WI38 (cell line): Measurements from ENCODE around the gene NLN.

Experiments used
- H3K4me3 ChIP-seq: 2 replicates; pipeline ENCODE4 v1.5.1; 2011; ENCODE audit warnings: low read depth, mild to moderate bottlenecking, control low read depth, low read length
- CTCF ChIP-seq: IDR thresholded peaks from 2 replicates; pipeline ENCODE4 v1.5.1; 2012; ENCODE audit warnings: low read depth, mild to moderate bottlenecking, control low read depth, low read length

NLN gene

GRCh38 chr5:65823845-65824445 is 101.9 kb downstream of the NLN start:
- no peak for TF ChIP-seq CTCF
- H3K4me3 ChIP-seq, result no peak overlapping the region

GRCh38 chr5:65825408-65826328 is 103.7 kb downstream of the NLN start:
- no peak overlapping the region for H3K4me3 ChIP-seq
- TF ChIP-seq CTCF, result no peak

GRCh38 chr5:65828022-65828896 is 106.3 kb downstream of the NLN start:
- no peak overlapping the region for H3K4me3 ChIP-seq

GRCh38 chr5:65830856-65831255 is 108.9 kb downstream of the NLN start:
- H3K4me3 ChIP-seq, result no peak overlapping the region
- no peak for TF ChIP-seq CTCF

More at GRCh38 chr5:65828022-65828896, 106.3 kb downstream of the NLN start:
- no peak for TF ChIP-seq CTCF

GRCh38 chr5:65831276-65831675 is 109.3 kb downstream of the NLN start:
- H3K4me3 ChIP-seq, result no peak overlapping the region
- no peak for TF ChIP-seq CTCF

GRCh38 chr5:65832152-65832551 is 110.1 kb downstream of the NLN start:
- no peak for TF ChIP-seq CTCF
- H3K4me3 ChIP-seq, result no peak overlapping the region
